Esophagus squamous epithelium (tissue), 5 donors: ENCODE measurements around the gene BCO1. TPM values are rescaled to one million over a fixed set of nuclear protein-coding genes. Genes with fewer than 3 reads are reported as not detected.

Experiments
- DNase-seq: peaks from one replicate; lab custom pipeline; 2025; lab: John Stamatoyannopoulos, UW
- H3K27ac ChIP-seq, 4 donors: fragments of 200-600 bp; sonication (generic); one replicate each; pipeline ENCODE4 v1.5.1; 2016 to 2019; ENCODE audit warnings: mild to moderate bottlenecking in 1 of 4
- H3K27me3 ChIP-seq, 4 donors: fragments of 200-600 bp; sonication (generic); 1 replicate in 3 of 4; 2 replicates in 1 of 4; pipeline versions ENCODE4 v1.5.1 to v1.6.0; 2017 to 2021; ENCODE audit warnings: antibody characterized with exemption in 1 of 4
- H3K36me3 ChIP-seq, 3 donors: fragments of 200-600 bp; sonication (generic); one replicate each; pipeline ENCODE4 v1.5.1; 2016 to 2019
- H3K4me1 ChIP-seq, 3 donors: fragments of 200-600 bp; sonication (generic); one replicate each; pipeline ENCODE4 v1.5.1; 2017 to 2019
- H3K4me3 ChIP-seq, 4 donors: fragments of 200-600 bp; sonication (generic); 1 replicate in 3 of 4; 2 replicates in 1 of 4; pipeline ENCODE4 v1.5.1; 2016 to 2019; ENCODE audit warnings: mild to moderate bottlenecking in 2 of 4, moderate library complexity in 1 of 4
- H3K9me3 ChIP-seq, 3 donors: fragments of 200-600 bp; sonication (generic); one replicate each; pipeline ENCODE4 v1.5.1; 2016 to 2019
- CTCF ChIP-seq, 6 experiments: fragments of 450-650 bp in 4 of 6; fragments of 200-600 bp in 2 of 6; sonication (generic) in 2 of 6; IDR thresholded peaks; one replicate each; pipeline ENCODE4 v1.5.1; 2016 to 2019; ENCODE audit warnings: antibody characterized with exemption in 6 of 6, mild to moderate bottlenecking in 4 of 6, moderate library complexity in 4 of 6
- POLR2A ChIP-seq, 4 donors: fragments of 450-650 bp; IDR thresholded peaks; one replicate each; pipeline ENCODE4 v1.6.1; 2017; ENCODE audit warnings: antibody characterized with exemption in 4 of 4, mild to moderate bottlenecking in 4 of 4, moderate library complexity in 3 of 4
- WGBS, 2 donors: methylation state at CpG; one replicate each; pipeline ENCODE4 v1.1.5; 2018; 5-methylcytosine and 5-hydroxymethylcytosine counted together
- intact Hi-C: fragments of 100-400 bp; cut with DNase I; formaldehyde crosslinking; loops from one replicate; pipeline ENCODE4 v1.15.0; 2022
- total RNA-seq, 4 donors: library from RNA; depleted of rRNA; stranded (reverse); fragments of >200 nt; gene quantifications; one replicate each; pipeline ENCODE4 v1.1.0, GENCODE V29; 2016
- donor health status: DM: yes; HTN: yes; CAD: no.

The BCO1 gene
- total RNA-seq, 4 donors from 2014 or later: 0.19 to 0.83 (median 0.59) TPM; not detected in 1

- 29 to 33% methylated on average over 4 of the region's 4 CpGs for WGBS, 2 donors
- peaks cover 0 to 7% (median 0%) of the 10 kb centered on the region in 3 donors for H3K4me1 ChIP-seq
- H3K36me3 ChIP-seq: no peaks in the 10 kb centered on the region
- intact Hi-C loops: loop anchor here (10.0 kb wide), 1 partner anchor 534 kb away; no protein-coding TSS in a partner anchor
- no peak for DNase-seq
- TF ChIP-seq POLR2A (IDR thresholded peaks at IDR 0.05): no peak
- TF ChIP-seq CTCF (IDR thresholded peaks at IDR 0.05): no peak
- H3K27me3 ChIP-seq: peaks cover 0 to 21% (median 0%) of the 10 kb centered on the region in 4 donors
- no peaks in the 10 kb centered on the region for H3K9me3 ChIP-seq
- no peak overlapping the region for H3K27ac ChIP-seq
- H3K4me3 ChIP-seq: no peak overlapping the region
Measured at GRCh38 chr16:81201267-81201666, 37.2 kb upstream of the BCO1 start.

- H3K9me3 ChIP-seq: no peaks in the 10 kb centered on the region
Measured at GRCh38 chr16:81204798-81205680, 33.5 kb upstream of the BCO1 start.

GRCh38 chr16:81207076-81207475 lies 31.4 kb upstream of the BCO1 start:
- no peak for DNase-seq
- TF ChIP-seq CTCF (IDR thresholded peaks at IDR 0.05): no peak
- TF ChIP-seq POLR2A (IDR thresholded peaks at IDR 0.05): no peak
- H3K27ac ChIP-seq: no peak overlapping the region
- peaks cover 0 to 7% (median 0%) of the 10 kb centered on the region in 3 donors for H3K4me1 ChIP-seq
- no peaks in the 10 kb centered on the region for H3K9me3 ChIP-seq
- WGBS, 2 donors: 46 to 75% methylated on average over 5 to 6 of the region's 6 CpGs
- H3K36me3 ChIP-seq: no peaks in the 10 kb centered on the region
- H3K4me3 ChIP-seq: no peak overlapping the region
- intact Hi-C loops: loop anchor here (10.0 kb wide), 1 partner anchor 528 kb away; no protein-coding TSS in a partner anchor
- peaks cover 0 to 24% (median 0%) of the 10 kb centered on the region in 4 donors for H3K27me3 ChIP-seq

More at GRCh38 chr16:81204798-81205680, 33.5 kb upstream of the BCO1 start:
- TF ChIP-seq POLR2A (IDR thresholded peaks at IDR 0.05) (no peak), CTCF (IDR thresholded peaks at IDR 0.05) (peak; percentile 31 to 75 (median 57))
- Histone ChIP-seq H3K36me3 (no peaks in the 10 kb centered on the region), H3K4me3 (no peak overlapping the region), H3K27ac (no peak overlapping the region), H3K4me1 (peaks cover 0 to 7% (median 0%) of the 10 kb centered on the region in 3 donors), H3K27me3 (peaks cover 0 to 10% (median 0%) of the 10 kb centered on the region in 4 donors)
- DNase-seq: no peak
- 30 to 32% methylated on average over 13 to 14 of the region's 14 CpGs for WGBS, 2 donors
- intact Hi-C loops: loop anchor here (10.0 kb wide), 1 partner anchor 530 kb away; no protein-coding TSS in a partner anchor

GRCh38 chr16:81210807-81211206 lies 27.7 kb upstream of the BCO1 start:
- intact Hi-C loops: no loop called here
- Histone ChIP-seq H3K36me3 (no peaks in the 10 kb centered on the region), H3K9me3 (no peaks in the 10 kb centered on the region), H3K4me1 (no peaks in the 10 kb centered on the region), H3K27ac (no peak overlapping the region), H3K27me3 (peaks cover 0 to 38% (median 0%) of the 10 kb centered on the region in 4 donors), H3K4me3 (no peak overlapping the region)
- 58 to 86% methylated on average over 1 to 3 of the region's 3 CpGs for WGBS, 2 donors
- TF ChIP-seq CTCF (IDR thresholded peaks at IDR 0.05) (no peak), POLR2A (IDR thresholded peaks at IDR 0.05) (no peak)
- no peak for DNase-seq
